ENCODE measurements around the gene KRTAP5-8.
"Not testable (repeated sequence)": the region's sequence is repeated elsewhere in the genome, so short reads cannot be mapped to it uniquely, and the experiment has no call there.

DNA sequence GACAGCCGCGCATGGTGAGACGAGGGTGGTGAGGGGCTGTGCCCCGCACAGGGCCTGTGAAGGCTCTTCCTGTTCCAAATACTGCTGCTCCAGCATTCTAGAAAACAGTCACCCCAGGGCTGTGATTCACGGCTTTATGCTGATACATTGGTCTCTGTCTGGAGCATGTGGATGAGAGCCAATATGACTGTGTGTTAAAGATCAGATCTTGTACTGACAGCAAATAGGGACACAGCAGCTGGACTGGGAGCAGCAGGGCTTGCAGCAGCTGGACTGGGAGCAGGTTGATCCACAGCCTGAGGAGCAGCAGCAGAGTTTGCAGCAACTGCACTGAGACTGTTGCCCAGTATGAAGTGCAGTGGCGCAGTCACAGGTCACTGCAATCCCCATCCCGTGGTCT lies 41.7 kb downstream of the KRTAP5-8 start:
- TF ChIP-seq, protein P1, sequence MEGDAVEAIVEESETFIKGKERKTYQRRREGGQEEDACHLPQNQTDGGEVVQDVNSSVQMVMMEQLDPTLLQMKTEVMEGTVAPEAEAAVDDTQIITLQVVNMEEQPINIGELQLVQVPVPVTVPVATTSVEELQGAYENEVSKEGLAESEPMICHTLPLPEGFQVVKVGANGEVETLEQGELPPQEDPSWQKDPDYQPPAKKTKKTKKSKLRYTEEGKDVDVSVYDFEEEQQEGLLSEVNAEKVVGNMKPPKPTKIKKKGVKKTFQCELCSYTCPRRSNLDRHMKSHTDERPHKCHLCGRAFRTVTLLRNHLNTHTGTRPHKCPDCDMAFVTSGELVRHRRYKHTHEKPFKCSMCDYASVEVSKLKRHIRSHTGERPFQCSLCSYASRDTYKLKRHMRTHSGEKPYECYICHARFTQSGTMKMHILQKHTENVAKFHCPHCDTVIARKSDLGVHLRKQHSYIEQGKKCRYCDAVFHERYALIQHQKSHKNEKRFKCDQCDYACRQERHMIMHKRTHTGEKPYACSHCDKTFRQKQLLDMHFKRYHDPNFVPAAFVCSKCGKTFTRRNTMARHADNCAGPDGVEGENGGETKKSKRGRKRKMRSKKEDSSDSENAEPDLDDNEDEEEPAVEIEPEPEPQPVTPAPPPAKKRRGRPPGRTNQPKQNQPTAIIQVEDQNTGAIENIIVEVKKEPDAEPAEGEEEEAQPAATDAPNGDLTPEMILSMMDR (conservative IDR thresholded peaks at IDR 0.05 in 1 of 2, IDR thresholded peaks at IDR 0.05 in 1 of 2; ENCODE audit: low read depth in 1 of 2, low read length in 2 of 2) = not testable (repeated sequence)
- TF ChIP-seq EZH2 (IDR thresholded peaks at IDR 0.05; ENCODE audit: low read length, missing control alignments) = not testable (repeated sequence)

All from fibroblast of lung (primary cell).